Mesenchymal stem cell (in vitro differentiated cells and primary cell): ENCODE measurements around the gene RPF1.

Experiments
- DNase-seq: peaks from one replicate; pipeline ENCODE4 v3.0.0-alpha.2; 2013
- H2AFZ ChIP-seq: one replicate; pipeline ENCODE4 v1.6.1; 2013; ENCODE audit warnings: low read depth, mild to moderate bottlenecking, control low read depth, inconsistent platforms, low read length, moderate library complexity
- H2AK5ac ChIP-seq: 2 replicates; pipeline ENCODE4 v1.6.1; 2013; ENCODE audit warnings: low read length, moderate library complexity, mild to moderate bottlenecking, inconsistent platforms; ENCODE audit not compliant: severe bottlenecking
- H2BK120ac ChIP-seq: one replicate; pipeline ENCODE4 v1.6.1; 2013; ENCODE audit warnings: low read depth, mild to moderate bottlenecking, inconsistent platforms, low read length, moderate library complexity
- H2BK12ac ChIP-seq, 2 experiments: one replicate each; pipeline ENCODE4 v1.6.1; 2013; ENCODE audit warnings: inconsistent platforms in 2 of 2, low read length in 2 of 2, mild to moderate bottlenecking in 2 of 2, moderate library complexity in 2 of 2, control low read depth in 1 of 2
- H2BK15ac ChIP-seq: one replicate; pipeline ENCODE4 v1.6.1; 2013; ENCODE audit warnings: mild to moderate bottlenecking, low read depth, inconsistent platforms; ENCODE audit not compliant: poor library complexity, severe bottlenecking
- H2BK5ac ChIP-seq: 2 replicates; pipeline ENCODE4 v1.6.1; 2013; ENCODE audit warnings: low read depth, mild to moderate bottlenecking, low read length, control low read depth, inconsistent platforms; ENCODE audit not compliant: poor library complexity, severe bottlenecking
- H3K14ac ChIP-seq, 2 experiments: one replicate each; pipeline ENCODE4 v1.6.1; 2013; ENCODE audit warnings: inconsistent platforms in 2 of 2, low read length in 2 of 2, control low read depth in 1 of 2, mild to moderate bottlenecking in 1 of 2, moderate library complexity in 1 of 2
- H3K18ac ChIP-seq, 2 experiments: one replicate each; pipeline ENCODE4 v1.6.1; 2013; ENCODE audit warnings: inconsistent platforms in 2 of 2, low read length in 2 of 2, control low read depth in 1 of 2, low read depth in 1 of 2, mild to moderate bottlenecking in 1 of 2
- H3K23ac ChIP-seq, 2 experiments: one replicate each; pipeline ENCODE4 v1.6.1; 2013; ENCODE audit warnings: inconsistent platforms in 2 of 2, low read length in 2 of 2, mild to moderate bottlenecking in 2 of 2, moderate library complexity in 2 of 2, control low read depth in 1 of 2
- H3K27ac ChIP-seq: 2 replicates; pipeline ENCODE4 v1.5.1; 2013; ENCODE audit warnings: mild to moderate bottlenecking, moderate library complexity, low read length, control low read depth, inconsistent platforms; ENCODE audit not compliant: poor library complexity, severe bottlenecking
- H3K27me3 ChIP-seq, 2 experiments: 2 replicates each; pipeline versions ENCODE4 v1.6.1 to v1.7.0; 2013; ENCODE audit warnings: low read length in 2 of 2, mild to moderate bottlenecking in 2 of 2, moderate library complexity in 2 of 2, control low read depth in 1 of 2, inconsistent platforms in 1 of 2; ENCODE audit not compliant: control insufficient read depth in 1 of 2, insufficient read depth in 1 of 2
- H3K36me3 ChIP-seq, 2 experiments: 2 replicates each; pipeline versions ENCODE4 v1.6.1 to v1.7.0; 2013; ENCODE audit warnings: low read length in 2 of 2, control low read depth in 1 of 2, inconsistent platforms in 1 of 2, low read depth in 1 of 2, mild to moderate bottlenecking in 1 of 2; ENCODE audit not compliant: insufficient read depth in 2 of 2, control insufficient read depth in 1 of 2
- H3K4ac ChIP-seq, 2 experiments: one replicate each; pipeline ENCODE4 v1.6.1; 2013; ENCODE audit warnings: inconsistent platforms in 2 of 2, low read length in 2 of 2, mild to moderate bottlenecking in 2 of 2, moderate library complexity in 2 of 2, control low read depth in 1 of 2, low read depth in 1 of 2
- H3K4me1 ChIP-seq: 2 replicates; pipeline ENCODE4 v1.6.1; 2013; ENCODE audit warnings: low read depth, low read length, control low read depth; ENCODE audit not compliant: control insufficient read depth, insufficient read depth
- H3K4me2 ChIP-seq: 2 replicates; pipeline ENCODE4 v1.6.1; 2013; ENCODE audit warnings: low read length, mild to moderate bottlenecking, inconsistent platforms; ENCODE audit not compliant: poor library complexity, severe bottlenecking
- H3K4me3 ChIP-seq, 2 experiments: 2 replicates each; pipeline versions ENCODE4 v1.5.1 to v1.7.0; 2013; ENCODE audit warnings: low read length in 2 of 2, mild to moderate bottlenecking in 2 of 2, control low read depth in 1 of 2, low read depth in 1 of 2; ENCODE audit not compliant: insufficient read depth in 1 of 2
- H3K79me1 ChIP-seq: replicated peaks from 2 replicates; pipeline ENCODE4 v1.6.1; 2013; ENCODE audit warnings: mild to moderate bottlenecking, control low read depth, low read length, inconsistent platforms; ENCODE audit not compliant: poor library complexity, severe bottlenecking
- H3K9ac ChIP-seq: 2 replicates; pipeline ENCODE4 v1.7.0; 2013; ENCODE audit warnings: mild to moderate bottlenecking, low read length, moderate library complexity
- H3K9me3 ChIP-seq: 2 replicates; pipeline ENCODE4 v1.7.0; 2013; ENCODE audit warnings: mild to moderate bottlenecking, low read length; ENCODE audit not compliant: control insufficient read depth
- H4K8ac ChIP-seq: one replicate; pipeline ENCODE4 v1.6.1; 2013; ENCODE audit warnings: inconsistent platforms, mild to moderate bottlenecking, low read length, moderate library complexity
- H4K91ac ChIP-seq: one replicate; pipeline ENCODE4 v1.6.1; 2013; ENCODE audit warnings: mild to moderate bottlenecking, low read length, inconsistent platforms
- WGBS: methylation state at CpG from one replicate; pipeline ENCODE4 v1.1.7; 2013; ENCODE audit warnings: mixed read lengths; 5-methylcytosine and 5-hydroxymethylcytosine counted together

The RPF1 gene

GRCh38 chr1:84502927-84503326 is 23.9 kb downstream of the RPF1 start:
- Histone ChIP-seq H3K36me3 (peaks cover 3 to 46% of the 10 kb centered on the region in 2 experiments), H3K4me1 (no peaks in the 10 kb centered on the region), H3K9me3 (no peaks in the 10 kb centered on the region), H3K23ac (no peak overlapping the region), H3K18ac (no peak overlapping the region), H3K14ac (no peak overlapping the region), H3K4ac (no peak overlapping the region), H2BK12ac (no peak overlapping the region), H4K91ac (no peak overlapping the region), H4K8ac (no peak overlapping the region), H2BK120ac (no peak overlapping the region), H3K79me1 (peaks cover under 1% of the 10 kb centered on the region), H3K27me3 (no peaks in the 10 kb centered on the region), H3K4me2 (no peak overlapping the region), H2BK5ac (no peak overlapping the region), H3K9ac (peak overlapping the region; percentile 98), H3K4me3 (peak overlapping the region in 1 of 2 experiments; percentile 94), H3K27ac (no peak overlapping the region), H2AK5ac (no peak overlapping the region), H2AFZ (no peak overlapping the region), H2BK15ac (no peak overlapping the region)
- no peak for DNase-seq
- WGBS = 90% methylated on average over 5 of the region's 5 CpGs

- Histone ChIP-seq H3K4me1 (no peaks in the 10 kb centered on the region), H3K14ac (peak overlapping the region in 1 of 2 experiments; percentile 81), H3K79me1 (peaks cover 4% of the 10 kb centered on the region), H3K27ac (peak overlapping the region; percentile 95), H3K9ac (peak overlapping the region; percentile 98), H3K9me3 (peaks cover 9% of the 10 kb centered on the region), H2BK120ac (no peak overlapping the region), H2AK5ac (peak overlapping the region; percentile 90), H2AFZ (no peak overlapping the region), H4K91ac (no peak overlapping the region), H3K27me3 (no peaks in the 10 kb centered on the region), H3K36me3 (peaks cover 4 to 38% of the 10 kb centered on the region in 2 experiments), H3K23ac (no peak overlapping the region), H2BK15ac (no peak overlapping the region), H2BK12ac (no peak overlapping the region), H2BK5ac (no peak overlapping the region), H3K18ac (peak overlapping the region; percentile 52 to 66), H3K4me3 (peak overlapping the region; percentile 94), H3K4me2 (peak overlapping the region; percentile 78), H3K4ac (peak overlapping the region in 1 of 2 experiments; percentile 2), H4K8ac (no peak overlapping the region)
- WGBS = 10% methylated on average over 16 of the region's 17 CpGs
- DNase-seq = peak; percentile 81
Observed at GRCh38 chr1:84504580-84505492, 25.8 kb downstream of the RPF1 start.

GRCh38 chr1:84505493-84506001 is 26.5 kb downstream of the RPF1 start:
- Histone ChIP-seq H3K14ac (peak overlapping the region; percentile 82 to 86), H3K4me1 (no peaks in the 10 kb centered on the region), H2BK120ac (peak overlapping the region; percentile 82), H2BK5ac (peak overlapping the region; percentile 96), H3K36me3 (peaks cover 4 to 31% of the 10 kb centered on the region in 2 experiments), H2AK5ac (no peak overlapping the region), H3K4me3 (peak overlapping the region; percentile 94), H3K9ac (peak overlapping the region; percentile 98), H3K27me3 (no peaks in the 10 kb centered on the region), H2BK12ac (peak overlapping the region; percentile 33 to 81), H3K18ac (peak overlapping the region; percentile 99), H3K27ac (peak overlapping the region; percentile 95), H3K4me2 (peak overlapping the region; percentile 78), H3K9me3 (peaks cover 12% of the 10 kb centered on the region), H3K4ac (peak overlapping the region; percentile 90 to 96), H3K79me1 (peaks cover 4% of the 10 kb centered on the region), H2BK15ac (peak overlapping the region; percentile 79), H4K8ac (peak overlapping the region; percentile 94), H4K91ac (peak overlapping the region; percentile 96), H3K23ac (peak overlapping the region in 1 of 2 experiments; percentile 51), H2AFZ (peak overlapping the region; percentile 56)
- no peak for DNase-seq
- WGBS = under 1% methylated on average over 39 of the region's 47 CpGs
